GM23338 (cell line): ENCODE measurements around the gene LPAR4. TPM values are rescaled to one million over a fixed set of nuclear protein-coding genes. Genes with fewer than 3 reads are reported as not detected.

Source experiments
- ATAC-seq: fragments of 200-7000 bp; cut with Tn5 transposase; 3 replicates; pipeline ENCODE4 v1.9.1; 2020
- DNase-seq: peaks from one replicate; pipeline ENCODE4 v3.0.0-alpha.2; 2015; ENCODE audit warnings: low spot score
- H2AFZ ChIP-seq: fragments of 200-600 bp; sonication (generic); 2 replicates; pipeline ENCODE4 v1.8.0; 2016; ENCODE audit warnings: antibody characterized with exemption, mild to moderate bottlenecking, moderate library complexity
- H3F3A ChIP-seq: fragments of 200-600 bp; sonication (generic); replicated peaks from 2 replicates; pipeline ENCODE4 v1.8.0; 2017; ENCODE audit warnings: antibody characterized with exemption, mixed run types, low read depth
- H3K27ac ChIP-seq: fragments of 200-600 bp; sonication (generic); 2 replicates; pipeline ENCODE4 v1.6.1; 2016; ENCODE audit warnings: low read depth
- H3K27me3 ChIP-seq: fragments of 200-600 bp; sonication (generic); 2 replicates; pipeline ENCODE4 v1.8.0; 2016; ENCODE audit warnings: mild to moderate bottlenecking, mixed run types, moderate library complexity; ENCODE audit not compliant: insufficient read depth
- H3K36me3 ChIP-seq: fragments of 200-600 bp; sonication (generic); 2 replicates; pipeline ENCODE4 v1.8.0; 2016; ENCODE audit warnings: mild to moderate bottlenecking; ENCODE audit not compliant: insufficient read depth
- H3K4me1 ChIP-seq: fragments of 200-600 bp; sonication (generic); 2 replicates; pipeline ENCODE4 v1.8.0; 2016; ENCODE audit warnings: mild to moderate bottlenecking, moderate library complexity; ENCODE audit not compliant: insufficient read depth
- H3K4me2 ChIP-seq: fragments of 200-600 bp; sonication (generic); 2 replicates; pipeline ENCODE4 v1.7.1; 2017; ENCODE audit warnings: mixed run types
- H3K4me3 ChIP-seq: fragments of 200-600 bp; sonication (generic); 2 replicates; pipeline ENCODE4 v1.6.1; 2016; ENCODE audit warnings: mixed run types
- H3K79me2 ChIP-seq: fragments of 200-600 bp; sonication (generic); replicated peaks from 2 replicates; pipeline ENCODE4 v1.8.0; 2017; ENCODE audit warnings: mild to moderate bottlenecking; ENCODE audit not compliant: insufficient read depth
- H3K9me2 ChIP-seq: fragments of 200-600 bp; sonication (generic); 2 replicates; pipeline ENCODE4 v1.8.0; 2017; ENCODE audit not compliant: insufficient read depth
- H4K20me1 ChIP-seq: fragments of 200-600 bp; sonication (generic); replicated peaks from 2 replicates; pipeline ENCODE4 v1.8.0; 2017; ENCODE audit warnings: mild to moderate bottlenecking; ENCODE audit not compliant: insufficient read depth
- H3K27ac Mint-ChIP-seq: 2 replicates; pipeline ENCODE4 v1.8.0; 2020; ENCODE audit warnings: inconsistent platforms, mild to moderate bottlenecking, moderate library complexity, mixed read lengths
- H3K27me3 Mint-ChIP-seq: 3 replicates; pipeline ENCODE4 v1.8.0; 2022; ENCODE audit warnings: low read depth, mild to moderate bottlenecking, moderate library complexity, mixed read lengths, inconsistent platforms; ENCODE audit not compliant: insufficient read depth, poor library complexity
- H3K36me3 Mint-ChIP-seq: 3 replicates; pipeline ENCODE4 v1.8.0; 2021; ENCODE audit warnings: low read depth, mild to moderate bottlenecking, inconsistent platforms, moderate library complexity, mixed read lengths
- H3K4me1 Mint-ChIP-seq: 3 replicates; pipeline ENCODE4 v1.8.0; 2020; ENCODE audit warnings: mild to moderate bottlenecking, inconsistent platforms, mixed read lengths
- H3K4me3 Mint-ChIP-seq: 3 replicates; pipeline ENCODE4 v1.8.0; 2021; ENCODE audit warnings: moderate library complexity, mild to moderate bottlenecking, inconsistent platforms, mixed read lengths
- H3K9me3 Mint-ChIP-seq: 3 replicates; pipeline ENCODE4 v1.8.0; 2020; ENCODE audit warnings: moderate library complexity, mild to moderate bottlenecking, inconsistent platforms, mixed read lengths
- CREB1 ChIP-seq: fragments of 250-450 bp; sonication (Bioruptor Pico); IDR thresholded peaks from 2 replicates; pipeline ENCODE4 v1.5.0; 2020; ENCODE audit warnings: low read depth, mild to moderate bottlenecking, moderate library complexity
- CTCF ChIP-seq, 2 experiments: fragments of 200-600 bp in 1 of 2; sonication (generic) in 1 of 2; conservative IDR thresholded peaks; 2 replicates each; pipeline versions ENCODE4 v1.5.1 to v1.6.1; 2016 to 2017; ENCODE audit warnings: antibody characterized with exemption in 2 of 2, low read depth in 2 of 2, mild to moderate bottlenecking in 2 of 2, moderate library complexity in 1 of 2
- ETS1 ChIP-seq: IDR thresholded peaks from 2 replicates; pipeline ENCODE4 v1.6.1; 2016; ENCODE audit warnings: antibody characterized with exemption
- EZH2 ChIP-seq: fragments of 200-600 bp; sonication (generic); IDR thresholded peaks from one replicate; pipeline ENCODE4 v1.8.0; 2017; ENCODE audit warnings: antibody characterized with exemption, mild to moderate bottlenecking, low read depth; ENCODE audit not compliant: unreplicated experiment
- EZH2phosphoT487 ChIP-seq: fragments of 200-600 bp; sonication (generic); IDR thresholded peaks from one replicate; pipeline ENCODE4 v1.8.1; 2018; ENCODE audit warnings: antibody characterized with exemption; ENCODE audit not compliant: unreplicated experiment
- JUNB ChIP-seq: IDR thresholded peaks from one replicate; pipeline ENCODE4 v1.6.1; 2016; ENCODE audit warnings: antibody characterized with exemption; ENCODE audit not compliant: unreplicated experiment
- NANOG ChIP-seq: IDR thresholded peaks from 2 replicates; pipeline ENCODE4 v1.6.1; 2016; ENCODE audit warnings: antibody characterized with exemption, borderline replicate concordance
- POLR2AphosphoS5 ChIP-seq: IDR thresholded peaks from 2 replicates; pipeline ENCODE4 v1.6.1; 2016; ENCODE audit warnings: antibody characterized with exemption, low read depth
- REST ChIP-seq: IDR thresholded peaks from one replicate; pipeline ENCODE4 v1.6.1; 2018; ENCODE audit warnings: antibody characterized with exemption; ENCODE audit not compliant: unreplicated experiment
- STAT1 ChIP-seq: IDR thresholded peaks from one replicate; pipeline ENCODE4 v1.6.1; 2016; ENCODE audit warnings: antibody characterized with exemption; ENCODE audit not compliant: unreplicated experiment
- ZNF331 ChIP-seq: fragments of 250-450 bp; sonication (Bioruptor Pico); IDR thresholded peaks from 2 replicates; pipeline ENCODE4 v1.5.0; 2020; ENCODE audit warnings: low read depth, mild to moderate bottlenecking, moderate library complexity
- polyA plus RNA-seq: library from polyadenylated mRNA; unstranded; fragments of >200 nt; fragmentation: Nextera tagmentation; extraction: Ambion mirVana; gene quantifications from 2 replicates; pipeline ENCODE4 v1.2.1, GENCODE V29; 2016
- total RNA-seq: library from RNA; depleted of rRNA; stranded (reverse); fragments of >200 nt; shearing (Covaris generic); gene quantifications from 2 replicates; pipeline ENCODE4 v1.2.3, GENCODE V29; 2014
- TF ChIP-seq, protein P1 (sequence below): fragments of 250-450 bp; sonication (Bioruptor Pico); IDR thresholded peaks from 2 replicates; pipeline ENCODE4 v1.5.0; 2020; ENCODE audit warnings: mild to moderate bottlenecking, moderate library complexity

Gene LPAR4
- total and polyA plus RNA-seq, 2 experiments from 2014 or later = 14.1 to 14.9 TPM

- no peak overlapping the region for H3K27ac ChIP-seq
- H3K27me3 ChIP-seq = no peaks in the 10 kb centered on the region
- no peaks in the 10 kb centered on the region for H3K9me2 ChIP-seq
- ATAC-seq = no peak
- no peak for DNase-seq
- H3K36me3 ChIP-seq = no peaks in the 10 kb centered on the region
- no peaks in the 10 kb centered on the region for H3F3A ChIP-seq
- H3K4me3 ChIP-seq = no peak overlapping the region
- no peaks in the 10 kb centered on the region for H4K20me1 ChIP-seq
- no peaks in the 10 kb centered on the region for H3K79me2 ChIP-seq
- no peaks in the 10 kb centered on the region for H3K36me3 Mint-ChIP-seq
- no peak overlapping the region for H3K4me2 ChIP-seq
- H2AFZ ChIP-seq = no peak overlapping the region
- H3K4me3 Mint-ChIP-seq = no peak overlapping the region
- TF ChIP-seq REST = no peak
- no peak for TF ChIP-seq CTCF (conservative IDR thresholded peaks at IDR 0.05; ENCODE audit: low read depth in 2 of 2)
- no peak for TF ChIP-seq CREB1 (CRISPR knock-in tag)
- no peak for TF ChIP-seq ZNF331
- TF ChIP-seq STAT1 = no peak
- TF ChIP-seq JUNB = no peak
- no peak for TF ChIP-seq NANOG
- TF ChIP-seq EZH2 = no peak
- TF ChIP-seq ETS1 = no peak
- TF ChIP-seq, protein P1, sequence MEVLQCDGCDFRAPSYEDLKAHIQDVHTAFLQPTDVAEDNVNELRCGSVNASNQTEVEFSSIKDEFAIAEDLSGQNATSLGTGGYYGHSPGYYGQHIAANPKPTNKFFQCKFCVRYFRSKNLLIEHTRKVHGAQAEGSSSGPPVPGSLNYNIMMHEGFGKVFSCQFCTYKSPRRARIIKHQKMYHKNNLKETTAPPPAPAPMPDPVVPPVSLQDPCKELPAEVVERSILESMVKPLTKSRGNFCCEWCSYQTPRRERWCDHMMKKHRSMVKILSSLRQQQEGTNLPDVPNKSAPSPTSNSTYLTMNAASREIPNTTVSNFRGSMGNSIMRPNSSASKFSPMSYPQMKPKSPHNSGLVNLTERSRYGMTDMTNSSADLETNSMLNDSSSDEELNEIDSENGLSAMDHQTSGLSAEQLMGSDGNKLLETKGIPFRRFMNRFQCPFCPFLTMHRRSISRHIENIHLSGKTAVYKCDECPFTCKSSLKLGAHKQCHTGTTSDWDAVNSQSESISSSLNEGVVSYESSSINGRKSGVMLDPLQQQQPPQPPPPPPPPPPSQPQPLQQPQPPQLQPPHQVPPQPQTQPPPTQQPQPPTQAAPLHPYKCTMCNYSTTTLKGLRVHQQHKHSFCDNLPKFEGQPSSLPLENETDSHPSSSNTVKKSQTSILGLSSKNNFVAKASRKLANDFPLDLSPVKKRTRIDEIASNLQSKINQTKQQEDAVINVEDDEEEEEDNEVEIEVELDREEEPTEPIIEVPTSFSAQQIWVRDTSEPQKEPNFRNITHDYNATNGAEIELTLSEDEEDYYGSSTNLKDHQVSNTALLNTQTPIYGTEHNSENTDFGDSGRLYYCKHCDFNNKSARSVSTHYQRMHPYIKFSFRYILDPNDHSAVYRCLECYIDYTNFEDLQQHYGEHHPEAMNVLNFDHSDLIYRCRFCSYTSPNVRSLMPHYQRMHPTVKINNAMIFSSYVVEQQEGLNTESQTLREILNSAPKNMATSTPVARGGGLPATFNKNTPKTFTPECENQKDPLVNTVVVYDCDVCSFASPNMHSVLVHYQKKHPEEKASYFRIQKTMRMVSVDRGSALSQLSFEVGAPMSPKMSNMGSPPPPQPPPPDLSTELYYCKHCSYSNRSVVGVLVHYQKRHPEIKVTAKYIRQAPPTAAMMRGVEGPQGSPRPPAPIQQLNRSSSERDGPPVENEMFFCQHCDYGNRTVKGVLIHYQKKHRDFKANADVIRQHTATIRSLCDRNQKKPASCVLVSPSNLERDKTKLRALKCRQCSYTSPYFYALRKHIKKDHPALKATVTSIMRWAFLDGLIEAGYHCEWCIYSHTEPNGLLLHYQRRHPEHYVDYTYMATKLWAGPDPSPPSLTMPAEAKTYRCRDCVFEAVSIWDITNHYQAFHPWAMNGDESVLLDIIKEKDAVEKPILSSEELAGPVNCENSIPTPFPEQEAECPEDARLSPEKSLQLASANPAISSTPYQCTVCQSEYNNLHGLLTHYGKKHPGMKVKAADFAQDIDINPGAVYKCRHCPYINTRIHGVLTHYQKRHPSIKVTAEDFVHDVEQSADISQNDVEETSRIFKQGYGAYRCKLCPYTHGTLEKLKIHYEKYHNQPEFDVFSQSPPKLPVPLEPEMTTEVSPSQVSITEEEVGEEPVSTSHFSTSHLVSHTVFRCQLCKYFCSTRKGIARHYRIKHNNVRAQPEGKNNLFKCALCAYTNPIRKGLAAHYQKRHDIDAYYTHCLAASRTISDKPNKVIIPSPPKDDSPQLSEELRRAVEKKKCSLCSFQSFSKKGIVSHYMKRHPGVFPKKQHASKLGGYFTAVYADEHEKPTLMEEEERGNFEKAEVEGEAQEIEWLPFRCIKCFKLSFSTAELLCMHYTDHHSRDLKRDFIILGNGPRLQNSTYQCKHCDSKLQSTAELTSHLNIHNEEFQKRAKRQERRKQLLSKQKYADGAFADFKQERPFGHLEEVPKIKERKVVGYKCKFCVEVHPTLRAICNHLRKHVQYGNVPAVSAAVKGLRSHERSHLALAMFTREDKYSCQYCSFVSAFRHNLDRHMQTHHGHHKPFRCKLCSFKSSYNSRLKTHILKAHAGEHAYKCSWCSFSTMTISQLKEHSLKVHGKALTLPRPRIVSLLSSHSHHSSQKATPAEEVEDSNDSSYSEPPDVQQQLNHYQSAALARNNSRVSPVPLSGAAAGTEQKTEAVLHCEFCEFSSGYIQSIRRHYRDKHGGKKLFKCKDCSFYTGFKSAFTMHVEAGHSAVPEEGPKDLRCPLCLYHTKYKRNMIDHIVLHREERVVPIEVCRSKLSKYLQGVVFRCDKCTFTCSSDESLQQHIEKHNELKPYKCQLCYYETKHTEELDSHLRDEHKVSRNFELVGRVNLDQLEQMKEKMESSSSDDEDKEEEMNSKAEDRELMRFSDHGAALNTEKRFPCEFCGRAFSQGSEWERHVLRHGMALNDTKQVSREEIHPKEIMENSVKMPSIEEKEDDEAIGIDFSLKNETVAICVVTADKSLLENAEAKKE (CRISPR knock-in tag) = no peak
- TF ChIP-seq EZH2phosphoT487 = no peak
- TF ChIP-seq POLR2AphosphoS5 = no peak
- H3K27ac Mint-ChIP-seq = no peak overlapping the region
- H3K9me3 Mint-ChIP-seq = no peaks in the 10 kb centered on the region
- H3K4me1 Mint-ChIP-seq = no peaks in the 10 kb centered on the region
- H3K27me3 Mint-ChIP-seq = peaks cover 2% of the 10 kb centered on the region
- H3K4me1 ChIP-seq = no peaks in the 10 kb centered on the region
Observed at GRCh38 chrX:78725287-78725686, 22.2 kb upstream of the LPAR4 start.
